Stomach (tissue), 9 donors: ENCODE results near the gene CERT1. TPM values are rescaled to one million over a fixed set of nuclear protein-coding genes. Genes with fewer than 3 reads are reported as not detected.

Experiments
- DNase-seq, 2 donors: peaks; one replicate each; pipeline versions ENCODE4 v3.0.0 to v3.0.0-alpha.2; 2013 to 2019
- H3K27ac ChIP-seq, 5 donors: fragments of 200-600 bp in 4 of 5; sonication (generic) in 4 of 5; one replicate each; pipeline ENCODE4 v1.5.1; 2013 to 2019; ENCODE audit warnings: mild to moderate bottlenecking in 1 of 5, moderate library complexity in 1 of 5
- H3K27me3 ChIP-seq, 3 donors: fragments of 200-600 bp; sonication (generic); one replicate each; pipeline ENCODE4 v1.5.1; 2017 to 2019; ENCODE audit warnings: mixed run types in 1 of 3
- H3K36me3 ChIP-seq, 4 donors: fragments of 200-600 bp; sonication (generic); 1 replicate in 3 of 4; 2 replicates in 1 of 4; pipeline ENCODE4 v1.5.1; 2016 to 2019
- H3K4me1 ChIP-seq, 4 donors: fragments of 200-600 bp; sonication (generic); one replicate each; pipeline ENCODE4 v1.5.1; 2016 to 2019
- H3K4me3 ChIP-seq, 4 donors: fragments of 200-600 bp; sonication (generic) in 3 of 4; one replicate each; pipeline ENCODE4 v1.5.1; 2016 to 2019; ENCODE audit warnings: mild to moderate bottlenecking in 1 of 4
- H3K9me3 ChIP-seq, 4 donors: fragments of 200-600 bp; sonication (generic); one replicate each; pipeline ENCODE4 v1.5.1; 2016 to 2019
- EP300 ChIP-seq: sonication (generic); formaldehyde crosslinking; IDR thresholded peaks from one replicate; pipeline ENCODE4 v1.6.1; 2017; ENCODE audit warnings: antibody characterized with exemption
- POLR2A ChIP-seq, 4 donors: fragments of 450-650 bp; IDR thresholded peaks; one replicate each; pipeline ENCODE4 v1.6.1; 2016; ENCODE audit warnings: antibody characterized with exemption in 4 of 4, control low read depth in 2 of 4, mild to moderate bottlenecking in 1 of 4, moderate library complexity in 1 of 4
- POLR2AphosphoS5 ChIP-seq, 3 donors: sonication (generic); formaldehyde crosslinking; IDR thresholded peaks; one replicate each; pipeline ENCODE4 v1.6.1; 2016; ENCODE audit warnings: antibody characterized with exemption in 3 of 3
- WGBS, 5 donors: extraction: QIAGEN DNeasy Blood & Tissue Kit in 3 of 5; methylation state at CpG; one replicate each; pipeline versions ENCODE4 v1.1.5 to v1.1.7; 2013 to 2018; 5-methylcytosine and 5-hydroxymethylcytosine counted together
- intact Hi-C: fragments of 100-400 bp; cut with DNase I; formaldehyde crosslinking; loops from one replicate; pipeline ENCODE4 v1.15.1; 2023; ENCODE audit warnings: low total_unique reads
- polyA plus RNA-seq, 3 donors: library from polyadenylated mRNA; stranded (reverse); fragments of 200-250 nt; gene quantifications; one replicate each; pipeline ENCODE4 v1.2.3, GENCODE V29; 2013
- total RNA-seq, 5 donors: library from RNA; depleted of rRNA; stranded (reverse); fragments of >200 nt; gene quantifications; one replicate each; pipeline versions ENCODE4 v1.1.0 to v1.2.3, GENCODE V29; 2014 to 2016
- TF ChIP-seq, protein P1 (sequence below), 7 experiments: fragments of 450-650 bp in 4 of 7; fragments of 200-600 bp in 3 of 7; sonication (generic) in 3 of 7; IDR thresholded peaks; one replicate each; pipeline ENCODE4 v1.5.1; 2016 to 2019; ENCODE audit warnings: antibody characterized with exemption in 7 of 7, control low read depth in 2 of 7, mild to moderate bottlenecking in 1 of 7
- donor health status: healthy with polysubstance abuse.
- donor health status: Bipolar disorder and iron deficiency.
- donor health status: healthy.

CERT1 gene
- total and polyA plus RNA-seq, 8 donors = 7.3 to 81.0 (median 28.5) TPM

DNA sequence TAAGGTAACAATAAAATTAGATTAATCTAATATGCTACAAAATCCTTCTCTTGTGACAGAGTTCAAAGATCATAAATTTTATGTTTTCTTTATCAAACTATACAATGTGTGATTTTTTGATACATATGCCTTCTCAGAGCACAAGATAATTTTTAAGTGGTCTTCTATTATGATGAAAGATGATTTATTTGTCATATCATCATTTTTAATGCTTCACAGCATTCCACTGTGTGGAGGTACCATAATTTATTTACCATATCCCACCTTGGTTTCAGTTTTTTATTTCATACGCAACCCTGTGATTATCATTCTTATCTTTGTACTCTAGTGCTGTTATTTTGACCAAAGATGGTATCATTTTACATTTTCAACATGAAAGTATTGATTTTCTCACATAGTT, 41.9 kb upstream of the CERT1 start:
- H3K4me1 ChIP-seq = peaks cover 0 to 8% (median 0%) of the 10 kb centered on the region in 4 donors
- H3K27ac ChIP-seq = no peak overlapping the region
- no peak for TF ChIP-seq POLR2A (IDR thresholded peaks at IDR 0.05)
- TF ChIP-seq, protein P1, sequence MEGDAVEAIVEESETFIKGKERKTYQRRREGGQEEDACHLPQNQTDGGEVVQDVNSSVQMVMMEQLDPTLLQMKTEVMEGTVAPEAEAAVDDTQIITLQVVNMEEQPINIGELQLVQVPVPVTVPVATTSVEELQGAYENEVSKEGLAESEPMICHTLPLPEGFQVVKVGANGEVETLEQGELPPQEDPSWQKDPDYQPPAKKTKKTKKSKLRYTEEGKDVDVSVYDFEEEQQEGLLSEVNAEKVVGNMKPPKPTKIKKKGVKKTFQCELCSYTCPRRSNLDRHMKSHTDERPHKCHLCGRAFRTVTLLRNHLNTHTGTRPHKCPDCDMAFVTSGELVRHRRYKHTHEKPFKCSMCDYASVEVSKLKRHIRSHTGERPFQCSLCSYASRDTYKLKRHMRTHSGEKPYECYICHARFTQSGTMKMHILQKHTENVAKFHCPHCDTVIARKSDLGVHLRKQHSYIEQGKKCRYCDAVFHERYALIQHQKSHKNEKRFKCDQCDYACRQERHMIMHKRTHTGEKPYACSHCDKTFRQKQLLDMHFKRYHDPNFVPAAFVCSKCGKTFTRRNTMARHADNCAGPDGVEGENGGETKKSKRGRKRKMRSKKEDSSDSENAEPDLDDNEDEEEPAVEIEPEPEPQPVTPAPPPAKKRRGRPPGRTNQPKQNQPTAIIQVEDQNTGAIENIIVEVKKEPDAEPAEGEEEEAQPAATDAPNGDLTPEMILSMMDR (IDR thresholded peaks at IDR 0.05) = no peak
- TF ChIP-seq POLR2AphosphoS5 (IDR thresholded peaks at IDR 0.05) = no peak
- TF ChIP-seq EP300 = no peak
- no peak overlapping the region for H3K4me3 ChIP-seq
- peaks cover 0 to 61% (median 56%) of the 10 kb centered on the region in 4 donors for H3K36me3 ChIP-seq
- intact Hi-C loops = no loop called here
- no peaks in the 10 kb centered on the region for H3K27me3 ChIP-seq
- no peaks in the 10 kb centered on the region for H3K9me3 ChIP-seq
- 87 to 100% (median 93%) methylated on average over 1 of the region's 1 CpG for WGBS, 5 donors
- DNase-seq = no peak

DNA sequence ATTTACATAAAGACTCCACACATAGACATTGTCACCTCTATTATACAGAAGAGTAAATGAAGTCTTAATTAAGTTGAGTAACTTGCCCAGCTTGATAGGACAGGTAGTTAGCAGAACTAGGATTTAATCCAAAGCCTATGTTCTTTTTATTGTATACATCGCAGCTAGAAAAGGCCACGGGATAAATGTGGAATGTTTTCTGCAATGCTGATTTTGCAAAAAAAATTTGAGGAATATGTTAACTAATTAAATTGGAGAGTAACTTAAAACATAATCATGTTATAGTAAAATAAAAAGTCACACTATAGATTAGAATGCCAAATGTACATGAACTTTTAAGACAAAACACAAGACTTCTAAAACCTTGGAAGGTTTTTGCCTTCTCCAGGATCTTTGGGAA, 41.3 kb upstream of the CERT1 start:
- Histone ChIP-seq H3K9me3 (no peaks in the 10 kb centered on the region), H3K27ac (no peak overlapping the region), H3K4me3 (no peak overlapping the region), H3K4me1 (peaks cover 0 to 2% (median 0%) of the 10 kb centered on the region in 4 donors), H3K36me3 (peaks cover 0 to 55% (median 52%) of the 10 kb centered on the region in 4 donors), H3K27me3 (no peaks in the 10 kb centered on the region)
- 95 to 100% (median 97%) methylated on average over 2 of the region's 2 CpGs for WGBS, 5 donors
- intact Hi-C loops = no loop called here
- DNase-seq = no peak
- TF ChIP-seq, protein P1 (IDR thresholded peaks at IDR 0.05) = no peak
- TF ChIP-seq POLR2AphosphoS5 (IDR thresholded peaks at IDR 0.05) (no peak), EP300 (no peak), POLR2A (IDR thresholded peaks at IDR 0.05) (no peak)

DNA sequence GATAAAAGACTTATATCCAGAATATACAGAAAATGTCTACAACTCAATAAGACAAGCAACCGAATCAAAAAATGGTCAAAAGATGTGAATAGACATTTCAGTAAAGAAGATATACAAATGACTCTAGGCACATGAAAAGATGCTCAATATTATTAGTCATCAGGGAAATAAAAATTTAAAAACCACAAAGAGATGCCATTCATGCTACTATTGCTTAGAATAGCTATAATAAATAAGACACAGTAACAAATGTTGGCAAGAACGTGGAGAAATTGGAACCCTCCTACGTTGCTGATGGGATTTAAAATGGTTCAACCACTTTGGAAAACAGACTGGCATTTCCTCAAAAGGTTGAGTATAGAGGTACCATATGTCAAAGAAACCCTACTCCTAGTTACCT, 40.0 kb upstream of the CERT1 start:
- Histone ChIP-seq H3K4me1 (no peaks in the 10 kb centered on the region), H3K9me3 (no peaks in the 10 kb centered on the region), H3K27me3 (no peaks in the 10 kb centered on the region), H3K27ac (no peak overlapping the region), H3K36me3 (peaks cover 0 to 45% (median 42%) of the 10 kb centered on the region in 4 donors), H3K4me3 (no peak overlapping the region)
- DNase-seq = no peak
- intact Hi-C loops = no loop called here
- 91 to 94% (median 93%) methylated on average over 3 of the region's 3 CpGs for WGBS, 5 donors
- no peak for TF ChIP-seq POLR2A (IDR thresholded peaks at IDR 0.05)
- TF ChIP-seq, protein P1 (IDR thresholded peaks at IDR 0.05) = no peak
- no peak for TF ChIP-seq POLR2AphosphoS5 (IDR thresholded peaks at IDR 0.05)
- TF ChIP-seq EP300 = no peak

DNA sequence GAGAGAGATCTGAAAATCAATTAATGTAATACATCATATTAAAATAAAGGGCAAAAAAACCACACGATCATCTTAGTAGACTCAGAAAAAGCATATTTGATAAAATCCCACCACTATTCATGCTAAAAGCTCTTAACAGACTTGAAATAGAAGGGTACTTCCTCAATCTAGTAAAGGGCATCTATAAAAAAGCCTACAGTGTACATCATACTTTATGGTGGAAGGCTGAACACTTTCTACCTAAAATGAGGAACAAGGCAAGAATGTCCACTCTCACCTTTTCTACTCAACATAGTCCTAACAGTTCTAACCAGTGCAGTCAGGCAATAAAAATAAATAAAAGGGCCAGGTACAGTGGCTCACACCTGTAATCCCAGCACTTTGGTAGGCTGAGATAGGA, 39.2 kb upstream of the CERT1 start:
- Histone ChIP-seq H3K4me3 (no peak overlapping the region), H3K27me3 (no peaks in the 10 kb centered on the region), H3K27ac (no peak overlapping the region), H3K4me1 (no peaks in the 10 kb centered on the region), H3K9me3 (no peaks in the 10 kb centered on the region), H3K36me3 (peaks cover 0 to 40% (median 37%) of the 10 kb centered on the region in 4 donors)
- WGBS, 5 donors = 100% methylated on average over 1 of the region's 1 CpG
- no peak for DNase-seq
- TF ChIP-seq, protein P1 (IDR thresholded peaks at IDR 0.05) = no peak
- no peak for TF ChIP-seq EP300
- TF ChIP-seq POLR2A (IDR thresholded peaks at IDR 0.05) = no peak
- no peak for TF ChIP-seq POLR2AphosphoS5 (IDR thresholded peaks at IDR 0.05)
- intact Hi-C loops = no loop called here
